OCI-LY1 (cell line): ENCODE results near the gene CPAMD8.

ENCODE experiments used
- EZH2 ChIP-seq: fragments of 200-600 bp; sonication (generic), shearing (Covaris generic); IDR thresholded peaks from 2 replicates; pipeline ENCODE4 v1.8.0; 2017; ENCODE audit warnings: borderline replicate concordance, mixed run types, mild to moderate bottlenecking, antibody characterized with exemption, low read length, moderate library complexity, mixed read lengths
- TF ChIP-seq, protein P1 (sequence below): fragments of 200-600 bp; sonication (generic), shearing (Covaris generic); IDR thresholded peaks from 2 replicates; pipeline ENCODE4 v1.5.1; 2017; ENCODE audit warnings: mild to moderate bottlenecking, antibody characterized with exemption, low read length, moderate library complexity, mixed read lengths

DNA sequence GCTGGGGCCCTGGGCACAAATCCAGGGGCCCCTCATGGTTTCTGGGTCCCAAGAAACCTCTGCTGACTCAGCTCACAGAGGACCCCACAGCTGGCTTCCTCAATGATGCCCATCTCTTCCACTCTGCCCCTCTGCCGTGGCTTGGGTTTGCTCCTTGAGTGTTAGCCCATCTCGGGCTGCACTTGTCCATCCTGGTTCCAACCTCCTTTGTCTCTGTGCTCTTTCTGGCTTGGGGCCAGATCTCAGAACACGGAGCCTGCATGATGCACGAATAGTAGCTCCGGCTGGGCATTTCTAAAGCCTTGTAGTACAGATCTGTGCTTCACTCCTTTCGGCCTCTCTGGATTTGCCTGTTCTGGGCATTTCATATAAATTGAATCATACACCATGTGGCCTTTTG is 84.0 kb downstream of the CPAMD8 start:
- TF ChIP-seq, protein P1, sequence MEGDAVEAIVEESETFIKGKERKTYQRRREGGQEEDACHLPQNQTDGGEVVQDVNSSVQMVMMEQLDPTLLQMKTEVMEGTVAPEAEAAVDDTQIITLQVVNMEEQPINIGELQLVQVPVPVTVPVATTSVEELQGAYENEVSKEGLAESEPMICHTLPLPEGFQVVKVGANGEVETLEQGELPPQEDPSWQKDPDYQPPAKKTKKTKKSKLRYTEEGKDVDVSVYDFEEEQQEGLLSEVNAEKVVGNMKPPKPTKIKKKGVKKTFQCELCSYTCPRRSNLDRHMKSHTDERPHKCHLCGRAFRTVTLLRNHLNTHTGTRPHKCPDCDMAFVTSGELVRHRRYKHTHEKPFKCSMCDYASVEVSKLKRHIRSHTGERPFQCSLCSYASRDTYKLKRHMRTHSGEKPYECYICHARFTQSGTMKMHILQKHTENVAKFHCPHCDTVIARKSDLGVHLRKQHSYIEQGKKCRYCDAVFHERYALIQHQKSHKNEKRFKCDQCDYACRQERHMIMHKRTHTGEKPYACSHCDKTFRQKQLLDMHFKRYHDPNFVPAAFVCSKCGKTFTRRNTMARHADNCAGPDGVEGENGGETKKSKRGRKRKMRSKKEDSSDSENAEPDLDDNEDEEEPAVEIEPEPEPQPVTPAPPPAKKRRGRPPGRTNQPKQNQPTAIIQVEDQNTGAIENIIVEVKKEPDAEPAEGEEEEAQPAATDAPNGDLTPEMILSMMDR, result no peak
- TF ChIP-seq EZH2, result no peak
